ENCODE results near the gene FHDC1. TPM values are rescaled to one million over a fixed set of nuclear protein-coding genes. Genes with fewer than 3 reads are reported as not detected.
A peak's percentile ranks its signal among the peaks of the same experiment; 100 is the strongest.

The FHDC1 gene
- total RNA-seq, 1 donor from 2014 or later: 22.3 TPM

DNA sequence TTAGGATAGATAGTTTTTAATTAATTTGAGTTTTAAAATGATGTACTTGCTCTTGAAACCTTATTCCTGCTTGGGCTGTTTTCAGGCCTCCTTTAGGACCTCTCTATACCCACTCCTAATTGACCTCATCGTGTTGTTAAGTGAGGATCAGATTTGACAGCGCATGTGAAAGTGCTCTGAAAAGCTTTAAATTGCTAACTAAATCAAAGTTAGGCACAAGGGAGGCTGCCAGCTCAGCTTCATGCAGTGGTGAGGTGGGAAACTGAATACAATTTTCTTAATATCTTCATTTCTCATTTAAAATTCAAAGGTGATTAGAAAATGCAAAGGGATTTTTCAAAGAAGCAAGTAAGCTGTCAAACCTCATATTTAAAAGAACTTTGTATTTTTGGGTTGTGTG lies 20.0 kb downstream of the FHDC1 start:
- Mint-ChIP-seq H3K27me3 (ENCODE audit: unreplicated experiment) (no peaks in the 10 kb centered on the region), H3K36me3 (ENCODE audit: unreplicated experiment) (peaks cover 35% of the 10 kb centered on the region), H3K9me3 (ENCODE audit: unreplicated experiment) (no peaks in the 10 kb centered on the region), H3K27ac (ENCODE audit: unreplicated experiment) (peak overlapping the region; percentile 98), H3K4me3 (ENCODE audit: unreplicated experiment) (peak overlapping the region; percentile 56), H3K4me1 (ENCODE audit: unreplicated experiment) (peaks cover 79% of the 10 kb centered on the region)
- no peak for DNase-seq (ENCODE audit: extremely low spot score, unreplicated experiment)
- TF ChIP-seq, protein P1, sequence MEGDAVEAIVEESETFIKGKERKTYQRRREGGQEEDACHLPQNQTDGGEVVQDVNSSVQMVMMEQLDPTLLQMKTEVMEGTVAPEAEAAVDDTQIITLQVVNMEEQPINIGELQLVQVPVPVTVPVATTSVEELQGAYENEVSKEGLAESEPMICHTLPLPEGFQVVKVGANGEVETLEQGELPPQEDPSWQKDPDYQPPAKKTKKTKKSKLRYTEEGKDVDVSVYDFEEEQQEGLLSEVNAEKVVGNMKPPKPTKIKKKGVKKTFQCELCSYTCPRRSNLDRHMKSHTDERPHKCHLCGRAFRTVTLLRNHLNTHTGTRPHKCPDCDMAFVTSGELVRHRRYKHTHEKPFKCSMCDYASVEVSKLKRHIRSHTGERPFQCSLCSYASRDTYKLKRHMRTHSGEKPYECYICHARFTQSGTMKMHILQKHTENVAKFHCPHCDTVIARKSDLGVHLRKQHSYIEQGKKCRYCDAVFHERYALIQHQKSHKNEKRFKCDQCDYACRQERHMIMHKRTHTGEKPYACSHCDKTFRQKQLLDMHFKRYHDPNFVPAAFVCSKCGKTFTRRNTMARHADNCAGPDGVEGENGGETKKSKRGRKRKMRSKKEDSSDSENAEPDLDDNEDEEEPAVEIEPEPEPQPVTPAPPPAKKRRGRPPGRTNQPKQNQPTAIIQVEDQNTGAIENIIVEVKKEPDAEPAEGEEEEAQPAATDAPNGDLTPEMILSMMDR (IDR thresholded peaks at IDR 0.05): no peak

DNA sequence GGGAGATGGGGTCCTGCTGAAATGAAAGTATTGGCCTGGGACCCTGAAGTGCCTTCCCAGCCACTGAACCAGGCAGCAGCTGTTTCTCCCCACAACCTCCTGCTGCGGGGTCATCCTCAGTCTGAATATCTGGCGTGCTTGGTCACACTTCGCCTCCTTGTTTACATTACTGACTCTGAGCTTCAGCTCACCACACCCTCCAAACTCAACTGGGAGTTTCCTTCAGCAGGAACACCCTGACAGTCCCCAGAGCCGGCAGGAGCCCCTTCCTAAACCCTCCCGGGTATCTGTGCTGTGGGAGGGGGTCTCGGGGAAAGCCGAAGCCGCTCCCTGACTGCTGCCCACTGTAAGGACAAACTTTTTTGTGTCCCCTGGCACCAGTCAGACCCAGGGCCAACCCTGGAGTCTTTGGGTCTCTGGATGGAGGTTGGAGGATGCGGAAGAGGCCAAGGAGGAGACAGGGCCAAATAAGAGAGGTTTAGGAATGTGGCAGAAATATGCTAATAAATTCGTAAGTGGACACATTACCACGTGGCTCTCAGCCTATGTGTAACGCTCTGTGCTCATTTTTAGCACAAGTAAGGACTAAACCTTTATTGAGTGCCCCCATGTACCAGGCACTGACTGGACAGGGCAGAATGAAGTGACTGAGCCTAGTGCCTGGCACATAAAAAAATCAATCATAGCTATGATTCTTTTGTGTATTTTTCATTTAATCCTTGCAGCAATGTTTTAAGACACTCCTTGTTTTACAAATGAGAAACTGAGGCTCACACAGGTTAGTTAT lies 20.7 kb downstream of the FHDC1 start:
- TF ChIP-seq, protein P1 (IDR thresholded peaks at IDR 0.05): no peak
- no peak for DNase-seq (ENCODE audit: extremely low spot score, unreplicated experiment)
- peak overlapping the region; percentile 98 for H3K27ac Mint-ChIP-seq (ENCODE audit: unreplicated experiment)

DNA sequence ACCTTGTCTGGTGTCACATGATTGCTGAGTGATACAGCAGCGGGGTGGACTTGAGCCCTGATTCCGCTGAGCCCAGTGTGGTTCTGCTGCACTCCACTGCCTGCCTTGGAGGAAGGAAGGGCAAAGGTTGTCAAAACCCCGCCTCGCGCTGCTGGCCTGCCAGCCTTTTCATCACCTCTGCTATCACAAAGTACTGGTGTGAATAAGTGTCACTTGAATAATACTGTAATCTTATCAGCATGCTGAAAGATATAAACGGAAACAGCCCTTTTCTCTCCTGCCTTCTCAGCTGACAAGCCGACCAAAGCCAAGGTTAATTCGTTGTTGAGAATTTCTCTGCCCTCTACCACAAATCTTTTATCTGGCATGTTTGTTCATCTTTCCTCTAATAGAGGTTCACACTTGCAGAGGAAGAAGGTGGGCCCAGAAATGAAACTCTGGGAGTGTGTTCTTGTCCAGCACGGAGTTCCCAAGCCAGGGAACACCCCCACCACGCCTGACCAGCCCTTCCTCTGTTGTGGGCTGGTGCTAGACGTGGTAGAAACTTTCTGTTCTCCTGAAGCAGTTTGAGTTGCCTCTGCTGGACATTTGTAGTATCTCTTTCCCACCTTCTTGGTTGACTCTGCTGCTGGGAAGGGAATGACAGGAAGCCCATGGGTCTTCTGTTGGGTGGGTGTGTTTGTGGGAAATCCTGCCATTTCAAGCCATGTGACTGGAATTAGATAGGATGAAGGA lies 21.5 kb downstream of the FHDC1 start:
- H3K4me1 Mint-ChIP-seq (ENCODE audit: unreplicated experiment): peaks cover 80% of the 10 kb centered on the region
- no peak for DNase-seq (ENCODE audit: extremely low spot score, unreplicated experiment)

More for the DNA sequence above, 20.7 kb downstream of the FHDC1 start:
- Mint-ChIP-seq H3K36me3 (ENCODE audit: unreplicated experiment) (peaks cover 37% of the 10 kb centered on the region), H3K4me1 (ENCODE audit: unreplicated experiment) (peaks cover 79% of the 10 kb centered on the region), H3K4me3 (ENCODE audit: unreplicated experiment) (peak overlapping the region; percentile 56), H3K9me3 (ENCODE audit: unreplicated experiment) (no peaks in the 10 kb centered on the region), H3K27me3 (ENCODE audit: unreplicated experiment) (no peaks in the 10 kb centered on the region)

DNA sequence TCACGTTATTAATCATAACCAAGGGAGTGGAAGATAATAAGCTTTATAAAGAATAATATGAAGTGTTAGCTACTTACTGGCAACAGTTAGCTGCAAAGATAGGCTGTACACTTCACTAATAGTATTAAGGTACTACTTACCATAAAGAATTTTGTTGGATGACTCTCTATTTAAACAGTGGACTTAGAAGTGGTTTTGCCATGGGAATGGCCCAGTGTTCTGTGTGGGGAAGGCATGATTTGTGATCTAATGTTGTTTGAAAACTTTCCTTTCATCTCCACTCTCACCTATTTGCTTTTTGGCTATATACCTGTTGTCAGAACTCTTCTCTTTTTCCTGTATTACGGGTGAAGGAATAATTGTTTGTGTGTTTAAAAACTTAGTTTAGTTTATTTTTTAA lies 23.0 kb downstream of the FHDC1 start:
- Mint-ChIP-seq H3K27ac (ENCODE audit: unreplicated experiment) (peak overlapping the region; percentile 98), H3K36me3 (ENCODE audit: unreplicated experiment) (peaks cover 42% of the 10 kb centered on the region), H3K27me3 (ENCODE audit: unreplicated experiment) (no peaks in the 10 kb centered on the region), H3K9me3 (ENCODE audit: unreplicated experiment) (no peaks in the 10 kb centered on the region), H3K4me3 (ENCODE audit: unreplicated experiment) (no peak overlapping the region), H3K4me1 (ENCODE audit: unreplicated experiment) (peaks cover 81% of the 10 kb centered on the region)
- TF ChIP-seq, protein P1 (IDR thresholded peaks at IDR 0.05): no peak
- no peak for DNase-seq (ENCODE audit: extremely low spot score, unreplicated experiment)

More for the DNA sequence above, 21.5 kb downstream of the FHDC1 start:
- H3K9me3 Mint-ChIP-seq (ENCODE audit: unreplicated experiment): no peaks in the 10 kb centered on the region
- H3K4me3 Mint-ChIP-seq (ENCODE audit: unreplicated experiment): peak overlapping the region; percentile 4
- H3K27ac Mint-ChIP-seq (ENCODE audit: unreplicated experiment): peak overlapping the region; percentile 98
- H3K27me3 Mint-ChIP-seq (ENCODE audit: unreplicated experiment): no peaks in the 10 kb centered on the region
- TF ChIP-seq, protein P1 (IDR thresholded peaks at IDR 0.05): peak; percentile 17
- H3K36me3 Mint-ChIP-seq (ENCODE audit: unreplicated experiment): peaks cover 42% of the 10 kb centered on the region

DNA sequence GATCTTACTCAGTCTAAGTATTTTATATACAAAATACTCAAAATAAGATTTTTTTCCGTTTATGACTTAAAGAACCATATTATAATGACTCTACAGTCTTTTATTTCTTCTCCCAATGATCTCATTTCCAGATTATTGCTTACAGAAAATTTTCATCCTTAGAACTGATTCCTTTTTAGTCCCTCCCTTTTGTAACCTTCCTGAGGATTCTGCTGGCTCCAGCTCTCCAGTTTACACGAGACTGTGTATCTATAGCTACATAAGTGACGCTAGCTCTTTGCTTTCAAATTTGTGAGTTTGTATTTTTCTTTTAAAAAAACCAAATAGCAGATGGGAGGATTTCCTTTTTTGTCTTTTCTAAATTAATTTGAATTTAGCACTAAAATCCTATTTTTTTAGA lies 24.0 kb downstream of the FHDC1 start:
- TF ChIP-seq, protein P1 (IDR thresholded peaks at IDR 0.05): no peak
- Mint-ChIP-seq H3K27ac (ENCODE audit: unreplicated experiment) (peak overlapping the region; percentile 97), H3K27me3 (ENCODE audit: unreplicated experiment) (no peaks in the 10 kb centered on the region), H3K4me3 (ENCODE audit: unreplicated experiment) (no peak overlapping the region), H3K9me3 (ENCODE audit: unreplicated experiment) (no peaks in the 10 kb centered on the region), H3K4me1 (ENCODE audit: unreplicated experiment) (peaks cover 80% of the 10 kb centered on the region), H3K36me3 (ENCODE audit: unreplicated experiment) (peaks cover 44% of the 10 kb centered on the region)
- DNase-seq (ENCODE audit: extremely low spot score, unreplicated experiment): no peak

Data from osteocyte (in vitro differentiated cells).